ENCODE data around the gene ABCB1. TPM values are rescaled to one million over a fixed set of nuclear protein-coding genes. Genes with fewer than 3 reads are reported as not detected.

The ABCB1 gene
- total and polyA plus RNA-seq, 2 of the 8 experiments (the other 6 are each of a cell fraction or from before 2014, with no cell fraction given): 0.51 to 1.2 TPM

DNA sequence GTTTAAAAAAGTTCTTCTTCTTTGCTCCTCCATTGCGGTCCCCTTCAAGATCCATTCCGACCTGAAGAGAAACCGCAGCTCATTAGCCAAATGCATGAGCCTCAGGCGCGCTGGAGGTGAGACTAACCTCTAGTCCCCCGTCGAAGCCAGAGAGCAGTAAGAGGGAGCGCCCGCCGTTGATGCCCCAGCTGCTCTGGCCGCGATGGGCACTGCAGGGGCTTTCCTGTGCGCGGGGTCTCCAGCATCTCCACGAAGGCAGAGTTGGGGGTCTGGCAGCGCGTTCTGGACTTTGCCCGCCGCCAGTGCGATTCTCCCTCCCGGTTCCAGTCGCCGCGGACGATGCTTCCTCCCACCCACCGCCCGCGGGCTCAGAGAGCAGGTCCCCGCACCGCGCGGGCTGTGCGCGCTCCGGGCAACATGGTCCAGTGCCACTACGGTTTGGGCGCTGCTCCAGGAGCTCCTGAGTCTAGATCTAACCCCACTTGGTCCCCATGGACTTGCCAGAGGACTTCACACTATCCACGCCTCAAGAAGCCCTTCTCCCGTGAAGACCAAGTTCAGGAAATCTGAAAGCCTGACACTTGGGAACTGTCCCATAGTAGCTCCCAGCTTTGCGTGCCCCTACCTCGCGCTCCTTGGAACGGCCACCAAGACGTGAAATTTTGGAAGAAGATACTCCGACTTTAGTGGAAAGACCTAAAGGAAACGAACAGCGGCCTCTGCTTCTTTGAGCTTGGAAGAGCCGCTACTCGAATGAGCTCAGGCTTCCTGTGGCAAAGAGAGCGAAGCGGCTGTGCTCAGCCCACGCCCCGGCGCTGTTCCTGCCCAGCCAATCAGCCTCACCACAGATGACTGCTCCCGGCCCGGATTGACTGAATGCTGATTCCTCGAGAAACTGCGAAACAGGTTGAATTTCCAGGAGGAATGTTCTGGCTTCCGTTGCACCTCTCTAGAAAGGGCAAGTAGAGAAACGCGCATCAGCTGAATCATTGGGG lies at the start of gene ABCB1 (continued):
- TF ChIP-seq TCF12 (IDR thresholded peaks at IDR 0.05; ENCODE audit: low read depth, low read length) (no peak), SAP30 (IDR thresholded peaks at IDR 0.05; ENCODE audit: insufficient read depth, insufficient replicate concordance, low read length) (no peak), CBX8 (IDR thresholded peaks at IDR 0.05; ENCODE audit: borderline replicate concordance, low read depth, low read length) (no peak), RAD21 (IDR thresholded peaks at IDR 0.05 in 1 of 2, conservative IDR thresholded peaks at IDR 0.05 in 1 of 2; ENCODE audit: low read depth in 2 of 2, low read length in 2 of 2) (peak in 1 of 2 experiments; percentile 19; a peak in 1 of 4 replicates), RFX5 (IDR thresholded peaks at IDR 0.05; ENCODE audit: borderline replicate concordance, low read depth, low read length) (no peak), FOSL1 (IDR thresholded peaks at IDR 0.05; ENCODE audit: insufficient read depth, low read depth, low read length) (no peak), TBP (IDR thresholded peaks at IDR 0.05; ENCODE audit: low read depth, low read length) (peak; percentile 57; the same call in 1 of the 2 replicates), TAF1 (IDR thresholded peaks at IDR 0.05; ENCODE audit: low read depth, low read length) (peak; percentile 81), EZH2 (IDR thresholded peaks at IDR 0.05; ENCODE audit: low read depth, low read length, severe bottlenecking) (peak; percentile 71), BACH1 (IDR thresholded peaks at IDR 0.05; ENCODE audit: low read length) (no peak), SRF (IDR thresholded peaks at IDR 0.05; ENCODE audit: low read depth, low read length) (no peak), RBBP5 (IDR thresholded peaks at IDR 0.05; ENCODE audit: borderline replicate concordance, low read depth, low read length) (no peak), SP4 (IDR thresholded peaks at IDR 0.05; ENCODE audit: low read length) (no peak), TEAD4 (IDR thresholded peaks at IDR 0.05; ENCODE audit: low read depth, low read length) (no peak), HDAC6 (IDR thresholded peaks at IDR 0.05; ENCODE audit: low read depth, low read length) (no peak), CEBPB (IDR thresholded peaks at IDR 0.05; ENCODE audit: low read depth, low read length) (no peak)
- TF ChIP-seq, protein P1, sequence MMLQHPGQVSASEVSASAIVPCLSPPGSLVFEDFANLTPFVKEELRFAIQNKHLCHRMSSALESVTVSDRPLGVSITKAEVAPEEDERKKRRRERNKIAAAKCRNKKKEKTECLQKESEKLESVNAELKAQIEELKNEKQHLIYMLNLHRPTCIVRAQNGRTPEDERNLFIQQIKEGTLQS (IDR thresholded peaks at IDR 0.05; ENCODE audit: insufficient read depth, low read depth, low read length): no peak
- TF ChIP-seq, protein P2, sequence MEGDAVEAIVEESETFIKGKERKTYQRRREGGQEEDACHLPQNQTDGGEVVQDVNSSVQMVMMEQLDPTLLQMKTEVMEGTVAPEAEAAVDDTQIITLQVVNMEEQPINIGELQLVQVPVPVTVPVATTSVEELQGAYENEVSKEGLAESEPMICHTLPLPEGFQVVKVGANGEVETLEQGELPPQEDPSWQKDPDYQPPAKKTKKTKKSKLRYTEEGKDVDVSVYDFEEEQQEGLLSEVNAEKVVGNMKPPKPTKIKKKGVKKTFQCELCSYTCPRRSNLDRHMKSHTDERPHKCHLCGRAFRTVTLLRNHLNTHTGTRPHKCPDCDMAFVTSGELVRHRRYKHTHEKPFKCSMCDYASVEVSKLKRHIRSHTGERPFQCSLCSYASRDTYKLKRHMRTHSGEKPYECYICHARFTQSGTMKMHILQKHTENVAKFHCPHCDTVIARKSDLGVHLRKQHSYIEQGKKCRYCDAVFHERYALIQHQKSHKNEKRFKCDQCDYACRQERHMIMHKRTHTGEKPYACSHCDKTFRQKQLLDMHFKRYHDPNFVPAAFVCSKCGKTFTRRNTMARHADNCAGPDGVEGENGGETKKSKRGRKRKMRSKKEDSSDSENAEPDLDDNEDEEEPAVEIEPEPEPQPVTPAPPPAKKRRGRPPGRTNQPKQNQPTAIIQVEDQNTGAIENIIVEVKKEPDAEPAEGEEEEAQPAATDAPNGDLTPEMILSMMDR (IDR thresholded peaks at IDR 0.05; ENCODE audit: control extremely low read depth in 1 of 3, insufficient read depth in 1 of 3, low read depth in 1 of 3, low read length in 3 of 3): peak in 2 of 3 experiments; percentile 0 to 2; a peak in 2 of 4 replicates
